Thoracic aorta (tissue), 2 donors: ENCODE measurements around the gene MAD1L1. TPM values are rescaled to one million over a fixed set of nuclear protein-coding genes. Genes with fewer than 3 reads are reported as not detected.

ENCODE experiments used
- ATAC-seq: fragments of 150-250 bp; one replicate; pipeline ENCODE4 v1.8.0; 2017; ENCODE audit warnings: low read depth; ENCODE audit not compliant: insufficient number of reproducible peaks, low FRiP score
- DNase-seq: peaks from one replicate; pipeline ENCODE4 v3.0.0-alpha.2; 2020; ENCODE audit warnings: low spot score
- H3K27ac ChIP-seq, 2 donors: fragments of 200-600 bp; sonication (generic); 1 replicate in 1 of 2; 2 replicates in 1 of 2; pipeline ENCODE4 v1.5.1; 2016; ENCODE audit warnings: mild to moderate bottlenecking in 2 of 2, moderate library complexity in 2 of 2
- H3K27me3 ChIP-seq: fragments of 200-600 bp; sonication (generic); replicated peaks from 2 replicates; pipeline ENCODE4 v1.6.0; 2016; ENCODE audit warnings: mild to moderate bottlenecking; ENCODE audit not compliant: insufficient read depth
- H3K36me3 ChIP-seq: fragments of 200-600 bp; sonication (generic); one replicate; pipeline ENCODE4 v1.5.1; 2016
- H3K4me1 ChIP-seq, 2 donors: fragments of 200-600 bp; sonication (generic); 1 replicate in 1 of 2; 2 replicates in 1 of 2; pipeline versions ENCODE4 v1.5.1 to v1.6.0; 2016; ENCODE audit warnings: low read depth in 2 of 2, mild to moderate bottlenecking in 1 of 2; ENCODE audit not compliant: control insufficient read depth in 1 of 2
- H3K4me3 ChIP-seq: fragments of 200-600 bp; sonication (generic); 2 replicates; pipeline ENCODE4 v1.5.1; 2016; ENCODE audit warnings: mild to moderate bottlenecking
- H3K9me3 ChIP-seq: fragments of 200-600 bp; sonication (generic); 2 replicates; pipeline ENCODE4 v1.5.1; 2016
- total RNA-seq, 2 donors: library from RNA; depleted of rRNA; stranded (reverse); fragments of >200 nt; gene quantifications; one replicate each; pipeline versions ENCODE4 v1.1.0 to v1.2.3, GENCODE V29; 2016
- TF ChIP-seq, protein P1 (sequence below): fragments of 200-600 bp; sonication (generic); IDR thresholded peaks from one replicate; pipeline ENCODE4 v1.5.1; 2019; ENCODE audit warnings: antibody characterized with exemption

MAD1L1 gene
- total RNA-seq, 2 donors from 2014 or later: 27.4 to 41.3 TPM

DNA sequence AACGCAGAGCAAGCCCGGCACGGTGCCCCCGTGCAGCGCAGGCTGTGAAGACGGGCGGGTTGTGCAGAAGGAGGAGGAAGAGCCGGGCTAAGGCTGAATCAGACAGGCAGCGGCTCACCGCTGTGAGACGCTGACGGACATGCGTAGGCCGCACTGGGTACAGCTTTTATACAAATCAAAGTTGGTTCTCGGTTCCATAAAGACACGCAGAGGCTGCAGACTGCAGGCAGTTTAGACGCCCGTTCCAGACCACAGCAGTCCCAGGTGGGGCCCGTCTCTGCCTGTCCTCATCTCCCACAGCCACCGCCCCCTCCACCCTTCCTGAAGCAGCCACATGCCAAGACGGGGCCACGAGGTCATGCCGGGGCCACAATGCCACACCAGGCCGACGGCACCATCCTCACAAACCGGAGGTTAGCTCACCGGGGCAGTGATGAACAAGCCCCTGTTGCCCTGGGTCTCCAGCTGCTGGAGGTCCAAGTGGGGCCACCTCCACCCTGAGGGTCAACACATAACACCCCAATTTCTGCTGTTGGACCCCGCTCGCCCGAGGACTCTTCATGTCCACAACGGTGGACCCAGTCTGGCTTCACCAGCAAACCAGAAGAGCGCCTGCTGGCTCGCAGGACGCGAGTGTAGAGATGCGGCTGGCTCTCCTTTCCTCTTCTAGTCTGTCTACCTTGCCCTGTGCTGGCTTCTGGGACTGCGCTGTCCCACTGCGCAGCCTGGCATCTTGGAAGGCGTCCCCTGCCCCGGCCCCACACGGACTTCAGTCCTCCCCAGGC is 335.5 kb downstream of the MAD1L1 start:
- no peak overlapping the region for H3K27ac ChIP-seq
- H3K4me3 ChIP-seq: no peak overlapping the region
- ATAC-seq (no peak), DNase-seq (no peak)
- TF ChIP-seq, protein P1, sequence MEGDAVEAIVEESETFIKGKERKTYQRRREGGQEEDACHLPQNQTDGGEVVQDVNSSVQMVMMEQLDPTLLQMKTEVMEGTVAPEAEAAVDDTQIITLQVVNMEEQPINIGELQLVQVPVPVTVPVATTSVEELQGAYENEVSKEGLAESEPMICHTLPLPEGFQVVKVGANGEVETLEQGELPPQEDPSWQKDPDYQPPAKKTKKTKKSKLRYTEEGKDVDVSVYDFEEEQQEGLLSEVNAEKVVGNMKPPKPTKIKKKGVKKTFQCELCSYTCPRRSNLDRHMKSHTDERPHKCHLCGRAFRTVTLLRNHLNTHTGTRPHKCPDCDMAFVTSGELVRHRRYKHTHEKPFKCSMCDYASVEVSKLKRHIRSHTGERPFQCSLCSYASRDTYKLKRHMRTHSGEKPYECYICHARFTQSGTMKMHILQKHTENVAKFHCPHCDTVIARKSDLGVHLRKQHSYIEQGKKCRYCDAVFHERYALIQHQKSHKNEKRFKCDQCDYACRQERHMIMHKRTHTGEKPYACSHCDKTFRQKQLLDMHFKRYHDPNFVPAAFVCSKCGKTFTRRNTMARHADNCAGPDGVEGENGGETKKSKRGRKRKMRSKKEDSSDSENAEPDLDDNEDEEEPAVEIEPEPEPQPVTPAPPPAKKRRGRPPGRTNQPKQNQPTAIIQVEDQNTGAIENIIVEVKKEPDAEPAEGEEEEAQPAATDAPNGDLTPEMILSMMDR: no peak
- peaks cover 3% of the 10 kb centered on the region for H3K36me3 ChIP-seq
- H3K4me1 ChIP-seq: no peaks in the 10 kb centered on the region
- no peaks in the 10 kb centered on the region for H3K27me3 ChIP-seq
- no peaks in the 10 kb centered on the region for H3K9me3 ChIP-seq

- Histone ChIP-seq H3K9me3 (no peaks in the 10 kb centered on the region), H3K36me3 (peaks cover 3% of the 10 kb centered on the region), H3K27ac (no peak overlapping the region), H3K4me3 (no peak overlapping the region), H3K4me1 (no peaks in the 10 kb centered on the region), H3K27me3 (no peaks in the 10 kb centered on the region)
- TF ChIP-seq, protein P1: no peak
- ATAC-seq (no peak), DNase-seq (no peak)
These were observed 336.9 kb downstream of the MAD1L1 start for GRCh38 chr7:1895664-1896515.

DNA sequence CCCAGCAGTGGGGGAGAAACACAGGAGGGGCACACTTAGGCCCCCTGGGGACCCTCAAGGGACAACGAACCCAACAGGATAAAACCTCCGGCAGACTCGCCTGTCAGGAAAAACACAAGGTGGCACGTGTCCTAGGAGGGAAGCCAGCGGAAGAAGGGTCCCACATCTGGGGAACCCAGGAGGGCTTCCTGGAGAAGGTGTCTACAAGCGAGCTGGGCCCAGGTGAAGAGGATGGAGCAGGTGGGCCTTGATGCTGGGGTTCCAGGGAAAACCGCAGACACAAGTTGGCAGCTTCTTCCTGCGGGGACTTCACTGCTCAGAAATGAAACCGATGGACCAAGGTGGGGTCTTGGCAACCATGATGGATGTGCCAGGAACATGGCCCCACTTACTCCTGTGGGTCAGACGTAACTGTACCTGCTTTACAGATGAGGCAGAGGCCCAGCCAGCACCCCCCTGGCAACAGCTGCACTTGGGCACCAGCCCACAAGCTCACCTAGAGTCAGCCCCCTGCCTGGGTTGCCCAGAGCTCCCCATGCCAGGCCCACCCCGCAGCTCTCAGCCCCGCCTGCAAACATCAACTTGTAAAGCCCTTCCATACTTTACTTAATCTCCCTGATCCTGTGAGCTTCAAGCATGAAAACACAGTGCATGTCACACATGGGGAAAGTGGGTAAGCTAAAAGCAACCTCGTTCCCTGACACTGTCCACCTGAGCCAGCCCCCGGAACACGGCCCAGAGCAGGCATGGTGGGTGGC is 337.7 kb downstream of the MAD1L1 start:
- Histone ChIP-seq H3K9me3 (no peaks in the 10 kb centered on the region), H3K4me3 (no peak overlapping the region), H3K4me1 (no peaks in the 10 kb centered on the region), H3K27me3 (no peaks in the 10 kb centered on the region), H3K36me3 (peaks cover 3% of the 10 kb centered on the region), H3K27ac (no peak overlapping the region)
- TF ChIP-seq, protein P1: no peak
- ATAC-seq: no peak
- no peak for DNase-seq

GRCh38 chr7:1894313-1894900 is 338.3 kb downstream of the MAD1L1 start:
- ATAC-seq (no peak), DNase-seq (no peak)
- Histone ChIP-seq H3K4me1 (no peaks in the 10 kb centered on the region), H3K27me3 (no peaks in the 10 kb centered on the region), H3K4me3 (no peak overlapping the region), H3K27ac (no peak overlapping the region), H3K9me3 (no peaks in the 10 kb centered on the region), H3K36me3 (peaks cover 3% of the 10 kb centered on the region)
- TF ChIP-seq, protein P1: no peak
